GM18873 (cell line): ENCODE data around the gene KANK4.
"Not testable (repeated sequence)": the region's sequence is repeated elsewhere in the genome, so short reads cannot be mapped to it uniquely, and the experiment has no call there.

Source experiments
- ATAC-seq: cut with Tn5 transposase; IDR thresholded peaks from one replicate; pipeline ENCODE4 v1.9.1; 2021; ENCODE audit warnings: mild to moderate bottlenecking, moderate library complexity, moderate number of reproducible peaks; ENCODE audit not compliant: unreplicated experiment, low FRiP score

KANK4 gene

DNA sequence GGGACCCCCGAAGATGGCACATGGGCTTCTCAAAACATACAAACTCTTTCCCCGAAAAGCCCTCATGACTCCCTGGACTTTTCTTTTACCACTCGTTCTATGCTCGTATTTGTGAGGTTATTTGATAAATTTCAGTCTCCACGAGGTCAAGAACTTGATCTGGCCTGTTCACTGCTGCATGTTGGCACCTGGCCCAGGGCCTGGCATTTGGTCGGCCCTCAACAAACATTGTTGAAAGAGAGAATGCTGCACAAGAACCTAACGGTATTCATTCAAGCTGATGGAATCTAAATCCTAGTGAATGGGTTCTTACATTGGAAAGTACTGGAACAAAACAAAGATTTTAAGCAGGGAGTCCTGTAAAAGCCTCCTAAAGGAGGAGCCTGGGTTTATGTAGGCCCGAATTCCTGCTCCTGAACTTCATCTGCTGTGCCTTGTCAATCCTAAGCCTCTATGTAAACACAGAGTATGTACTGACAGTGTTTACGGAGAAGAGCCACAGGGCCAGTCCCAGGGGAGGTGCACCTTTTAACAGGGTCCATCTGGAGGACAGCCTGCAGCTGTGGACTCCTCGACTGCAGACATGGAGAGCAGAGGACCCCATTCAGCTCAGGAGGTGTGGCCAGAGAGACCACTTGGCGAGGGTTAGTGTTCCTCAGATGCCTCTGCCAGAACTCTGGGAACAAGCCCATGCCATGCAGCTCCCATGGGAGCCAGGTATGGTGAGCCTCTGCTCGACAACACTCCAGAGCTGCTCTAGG lies 77.7 kb downstream of the KANK4 start:
- no peak for ATAC-seq

DNA sequence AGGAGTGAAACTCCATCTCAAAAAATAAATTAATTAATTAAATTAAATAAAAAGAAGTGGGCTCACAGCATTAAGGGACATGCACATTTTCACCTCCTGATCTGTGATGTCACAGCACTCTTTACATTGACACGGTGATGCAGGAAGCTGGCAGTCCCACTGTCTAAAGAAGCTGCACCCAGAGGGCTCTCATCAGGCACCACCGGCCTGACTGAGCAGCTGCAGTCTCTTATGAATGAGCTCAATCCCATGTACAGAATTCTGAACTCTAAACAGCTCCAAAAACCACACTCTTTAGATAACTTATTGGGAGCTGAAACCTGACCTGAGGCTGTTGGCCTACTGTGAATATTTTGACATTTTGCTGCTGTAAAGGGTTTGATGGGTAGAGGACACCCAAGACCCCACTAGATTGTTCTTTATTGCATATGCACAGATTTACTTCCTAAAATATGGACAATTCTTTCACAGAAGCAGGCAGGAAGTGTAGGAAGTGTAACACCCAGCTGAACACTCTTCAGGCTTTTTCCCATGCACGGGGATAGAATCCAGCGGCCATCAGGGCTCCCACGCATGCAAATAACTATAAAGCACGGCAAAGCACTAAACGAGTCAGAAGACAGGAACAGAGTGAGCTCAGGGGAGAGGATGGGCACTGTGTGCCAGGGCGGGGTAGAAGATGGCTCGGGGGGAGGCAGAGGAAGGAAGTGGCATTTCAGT lies 78.4 kb downstream of the KANK4 start:
- ATAC-seq: no peak

GRCh38 chr1:62239652-62240403 lies 79.4 kb downstream of the KANK4 start:
- ATAC-seq: not testable (repeated sequence)

GRCh38 chr1:62238507-62238906 lies 80.7 kb downstream of the KANK4 start:
- no peak for ATAC-seq

DNA sequence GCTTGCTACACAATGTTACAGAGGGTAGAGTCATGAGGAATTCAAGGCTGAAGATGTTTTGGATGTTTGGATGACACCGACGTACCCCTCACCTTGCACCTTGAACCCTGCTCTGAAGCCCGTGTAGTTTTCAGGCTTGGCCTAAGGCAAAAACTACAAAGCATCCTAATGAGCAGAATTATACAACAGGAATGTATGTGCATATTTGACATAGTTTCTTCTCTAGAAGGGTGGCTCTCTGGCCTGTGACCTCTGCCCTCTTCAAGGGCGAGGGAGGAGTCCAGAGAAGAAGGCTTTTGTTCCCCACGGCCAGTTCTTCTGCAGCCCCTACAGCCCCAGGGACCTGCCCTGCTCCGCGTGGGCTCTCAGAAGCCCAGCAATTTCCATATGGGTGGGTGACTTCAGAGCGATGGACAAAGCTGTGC lies 81.3 kb downstream of the KANK4 start:
- no peak for ATAC-seq

DNA sequence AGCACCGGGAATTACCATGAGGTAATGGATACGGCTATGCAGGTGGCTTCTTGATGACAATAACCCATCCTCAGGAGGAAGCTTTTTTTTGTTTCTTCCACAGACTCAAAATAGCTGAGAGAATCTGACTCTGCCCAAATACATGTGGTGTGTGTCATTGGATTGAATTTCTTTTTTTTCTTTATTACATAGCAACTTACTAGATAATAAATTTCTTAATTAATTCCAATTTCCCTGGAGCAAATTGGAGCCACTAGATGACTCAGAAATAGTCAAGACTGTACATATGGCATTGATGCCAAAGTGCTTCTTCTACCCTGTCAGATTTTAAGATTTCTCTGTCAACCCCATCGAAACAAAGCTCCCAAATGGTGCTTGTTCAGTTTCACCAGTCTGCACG lies 81.9 kb downstream of the KANK4 start:
- ATAC-seq: no peak

DNA sequence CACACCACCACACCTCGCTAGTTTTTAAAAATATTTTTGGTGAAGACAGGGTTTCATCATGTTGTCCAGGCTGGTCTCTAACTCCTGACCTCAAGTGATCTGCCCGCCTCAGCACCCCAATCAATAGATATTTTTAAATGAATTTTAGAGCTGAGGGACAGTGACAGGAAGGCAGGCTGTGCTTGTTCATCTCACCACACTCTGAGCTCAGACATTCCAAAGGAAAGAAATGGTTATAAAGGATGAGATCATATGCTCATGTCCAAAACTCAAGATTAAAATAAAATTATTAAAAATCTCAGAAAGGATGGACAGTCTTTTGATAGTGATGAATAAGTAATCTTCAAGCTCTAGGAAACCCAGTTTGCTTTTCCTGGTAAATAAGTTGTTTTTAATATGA lies 83.7 kb downstream of the KANK4 start:
- ATAC-seq: no peak

DNA sequence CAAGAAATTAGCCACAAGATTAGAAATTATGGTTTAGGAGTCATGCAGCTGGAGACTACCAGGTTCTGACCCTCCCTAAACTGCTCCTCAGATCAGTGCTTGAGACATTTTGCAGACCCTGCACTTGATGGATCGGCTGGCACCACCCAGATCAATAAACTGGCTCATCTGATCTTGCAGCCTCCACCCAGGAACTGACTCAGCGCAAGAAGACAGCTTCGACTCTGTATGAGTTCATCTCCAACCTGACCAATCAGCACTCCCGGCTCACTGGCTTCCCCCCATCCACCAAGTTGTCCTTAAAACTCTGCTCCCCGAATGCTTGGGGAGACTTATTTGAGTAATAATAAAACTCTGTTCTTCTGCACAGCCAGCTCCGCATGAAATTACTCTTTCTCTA lies 84.5 kb downstream of the KANK4 start:
- ATAC-seq: no peak

- no peak for ATAC-seq
These were observed 85.2 kb downstream of the KANK4 start for GRCh38 chr1:62233926-62234450.

- no peak for ATAC-seq
These were observed 86.4 kb downstream of the KANK4 start for GRCh38 chr1:62232871-62233278.

DNA sequence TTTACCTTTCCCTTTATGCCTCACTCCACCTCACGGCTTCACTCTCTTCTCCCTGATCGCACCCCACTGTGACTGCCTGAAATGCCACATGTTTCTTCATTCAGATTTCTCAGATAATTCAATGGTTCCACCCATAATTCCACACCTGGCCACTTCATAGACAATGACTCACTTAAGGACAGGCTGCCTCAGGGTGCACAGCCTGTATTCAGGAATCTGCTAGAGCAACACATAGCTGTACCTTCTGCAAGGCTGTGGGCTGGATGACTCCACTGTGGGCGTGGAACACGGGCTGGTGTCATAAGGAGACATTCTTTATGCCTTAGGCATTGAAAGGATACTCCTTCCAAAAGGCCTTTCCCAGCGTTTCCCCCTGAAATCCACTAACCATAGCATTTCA lies 88.5 kb downstream of the KANK4 start:
- no peak for ATAC-seq

DNA sequence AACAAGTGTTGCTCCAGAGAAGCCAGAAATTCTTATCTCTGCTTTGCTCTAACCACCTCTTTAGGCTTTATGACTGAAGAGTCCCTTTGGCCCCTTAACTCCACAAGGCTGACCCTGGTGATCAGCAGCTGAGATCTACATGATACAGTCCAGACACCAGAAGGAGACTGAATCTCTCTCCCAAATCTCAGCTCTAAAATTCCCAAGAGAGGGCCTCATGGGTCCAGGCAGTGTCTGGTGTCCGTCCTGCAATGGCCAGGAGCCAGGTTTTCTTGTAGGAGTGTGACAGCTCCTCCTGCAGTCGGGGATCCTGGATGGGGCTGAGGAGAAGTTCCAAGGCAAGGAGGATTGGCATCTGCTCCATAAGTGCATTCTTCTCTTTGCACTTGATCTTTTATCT lies 89.3 kb downstream of the KANK4 start:
- no peak for ATAC-seq

GRCh38 chr1:62229468-62229867 lies 89.8 kb downstream of the KANK4 start:
- ATAC-seq: no peak

DNA sequence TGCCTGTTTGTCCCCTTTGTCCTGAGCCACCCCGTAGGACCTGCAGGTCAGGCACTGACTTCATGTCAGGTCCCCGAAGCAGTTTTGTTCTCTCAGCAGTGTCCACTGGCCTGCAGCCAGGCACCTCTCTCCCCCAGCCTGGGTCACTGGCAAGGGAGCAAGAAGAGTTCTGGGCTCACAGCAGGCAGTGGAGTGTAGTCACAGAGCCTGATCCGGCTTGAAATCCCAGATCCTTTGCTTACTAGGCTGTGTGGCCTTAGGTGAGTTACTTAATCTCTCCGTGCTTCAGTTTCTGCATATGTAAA lies 90.4 kb downstream of the KANK4 start:
- ATAC-seq: no peak

DNA sequence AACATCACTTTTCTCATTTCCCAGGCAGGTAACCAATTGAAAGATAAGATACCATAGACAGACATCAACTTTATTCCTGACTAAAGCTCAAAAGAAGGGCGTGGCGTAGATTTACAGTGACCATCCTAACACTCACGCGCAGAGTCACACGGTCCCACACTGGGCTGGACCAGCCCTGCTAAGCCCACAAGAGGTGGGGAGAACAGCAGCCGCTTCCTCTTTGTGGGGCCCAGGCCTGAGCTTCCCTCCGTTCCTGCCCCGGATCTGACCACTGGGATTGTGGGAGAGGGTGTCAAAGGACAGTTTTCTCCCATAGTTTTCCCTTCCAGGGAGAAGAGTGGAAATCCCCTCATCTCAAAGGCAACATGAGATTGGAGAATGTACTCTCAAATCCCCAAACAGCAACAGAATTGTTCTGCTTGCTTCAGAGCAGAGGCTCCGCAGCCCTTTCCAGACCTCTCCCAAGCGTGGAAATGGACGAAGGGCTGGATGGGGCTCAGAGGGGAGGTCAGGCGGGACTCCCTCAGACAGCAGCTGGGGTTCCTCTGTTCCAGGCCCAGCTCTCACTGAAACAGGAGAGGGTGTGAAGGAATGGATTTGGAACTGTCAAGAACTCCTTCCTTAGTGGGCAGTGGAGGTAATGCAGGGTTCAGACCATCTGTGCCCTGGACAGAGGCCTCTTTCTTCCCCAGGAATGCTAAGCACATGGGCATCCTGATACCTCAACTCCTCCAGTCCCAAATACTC lies 90.9 kb downstream of the KANK4 start:
- no peak for ATAC-seq

DNA sequence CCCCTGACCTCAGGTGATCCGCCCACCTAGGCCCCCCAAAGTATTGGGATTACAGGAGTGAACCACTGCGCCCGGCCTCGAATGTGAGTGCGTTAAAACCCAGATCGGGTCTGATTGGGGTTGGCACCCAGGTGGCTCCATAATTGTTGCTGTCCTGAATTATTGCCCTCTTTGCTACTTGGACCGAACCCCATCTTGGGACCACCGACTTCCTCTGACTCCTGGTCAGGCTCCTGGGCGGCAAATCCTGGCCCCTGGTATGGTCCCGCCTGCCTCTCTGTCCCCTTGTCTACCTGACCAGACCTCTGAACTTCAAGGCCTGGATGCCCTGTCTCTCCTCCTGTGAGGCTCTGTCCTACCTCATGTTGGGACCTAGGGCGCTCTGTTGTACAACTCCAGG lies 91.7 kb downstream of the KANK4 start:
- no peak for ATAC-seq

DNA sequence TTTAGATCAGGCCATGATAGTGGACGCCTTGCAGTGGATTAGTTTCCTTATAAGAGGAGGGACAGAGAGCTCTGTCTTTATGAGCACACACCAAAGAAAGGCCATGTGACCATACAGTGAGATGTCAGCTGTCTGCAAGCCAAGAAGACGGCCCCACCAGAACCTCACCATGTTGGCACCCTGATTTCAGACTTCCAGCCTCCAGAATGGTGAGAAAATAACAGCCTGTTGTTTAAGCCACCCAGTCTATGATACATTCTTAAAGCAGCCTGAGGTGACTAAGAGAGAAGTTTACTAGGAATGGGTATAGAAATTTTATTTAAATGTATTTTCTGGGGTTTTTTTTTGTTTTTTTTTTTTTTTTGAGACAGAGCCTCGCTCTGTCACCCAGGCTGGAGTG lies 95.1 kb downstream of the KANK4 start:
- ATAC-seq: no peak

- ATAC-seq: no peak
These were observed 96.9 kb downstream of the KANK4 start for GRCh38 chr1:62222321-62222720.

- no peak for ATAC-seq
These were observed 98.1 kb downstream of the KANK4 start for GRCh38 chr1:62221171-62221570.

GRCh38 chr1:62220456-62220855 lies 98.8 kb downstream of the KANK4 start:
- ATAC-seq: not testable (repeated sequence)

- ATAC-seq: no peak
These were observed 100.6 kb downstream of the KANK4 start for GRCh38 chr1:62218604-62219003.
